Thyroid gland (tissue), 4 donors: Measurements from ENCODE around the gene KCNMB4. TPM values are rescaled to one million over a fixed set of nuclear protein-coding genes. Genes with fewer than 3 reads are reported as not detected.

ENCODE experiments used
- DNase-seq, 2 donors: peaks; one replicate each; pipeline ENCODE4 v3.0.0-alpha.2; 2019
- H3K27ac ChIP-seq, 3 donors: fragments of 200-600 bp; sonication (generic); 1 replicate in 2 of 3; 2 replicates in 1 of 3; pipeline ENCODE4 v1.5.1; 2016 to 2019; ENCODE audit warnings: mild to moderate bottlenecking in 1 of 3, moderate library complexity in 1 of 3
- H3K27me3 ChIP-seq: fragments of 200-600 bp; sonication (generic); one replicate; pipeline ENCODE4 v1.5.1; 2019
- H3K36me3 ChIP-seq, 2 donors: fragments of 200-600 bp; sonication (generic); one replicate each; pipeline ENCODE4 v1.5.1; 2016 to 2019
- H3K4me1 ChIP-seq, 2 donors: fragments of 200-600 bp; sonication (generic); one replicate each; pipeline ENCODE4 v1.5.1; 2017 to 2019
- H3K4me3 ChIP-seq, 3 donors: fragments of 200-600 bp; sonication (generic); replicated peaks in 1 of 3; 1 replicate in 2 of 3; 2 replicates in 1 of 3; pipeline ENCODE4 v1.5.1; 2016; ENCODE audit warnings: mild to moderate bottlenecking in 1 of 3
- H3K9me3 ChIP-seq: fragments of 200-600 bp; sonication (generic); one replicate; pipeline ENCODE4 v1.5.1; 2017
- POLR2A ChIP-seq, 2 donors: fragments of 450-650 bp; IDR thresholded peaks; one replicate each; pipeline ENCODE4 v1.6.1; 2017; ENCODE audit warnings: antibody characterized with exemption in 2 of 2, mild to moderate bottlenecking in 2 of 2, moderate library complexity in 1 of 2
- WGBS, 2 donors: methylation state at CpG; one replicate each; pipeline ENCODE4 v1.1.5; 2017; 5-methylcytosine and 5-hydroxymethylcytosine counted together
- intact Hi-C: fragments of 100-400 bp; cut with DNase I; formaldehyde crosslinking; loops from one replicate; pipeline ENCODE4 v1.15.1; 2023
- total RNA-seq, 4 donors: library from RNA; depleted of rRNA; stranded (reverse); fragments of >200 nt; gene quantifications; one replicate each; pipeline ENCODE4 v1.2.3, GENCODE V29; 2016
- TF ChIP-seq, protein P1 (sequence below), 6 experiments: fragments of 200-600 bp in 3 of 6; fragments of 450-650 bp in 3 of 6; sonication (generic) in 3 of 6; IDR thresholded peaks; one replicate each; pipeline ENCODE4 v1.5.1; 2016 to 2019; ENCODE audit warnings: antibody characterized with exemption in 6 of 6, mild to moderate bottlenecking in 2 of 6, inconsistent platforms in 1 of 6, moderate library complexity in 1 of 6

Gene KCNMB4
- total RNA-seq, 4 donors from 2014 or later, result 2.1 to 5.1 (median 3.8) TPM

- no peaks in the 10 kb centered on the region for H3K4me1 ChIP-seq
- intact Hi-C loops, result no loop called here
- no peak overlapping the region for H3K4me3 ChIP-seq
- no peaks in the 10 kb centered on the region for H3K9me3 ChIP-seq
- WGBS, 2 donors, result 89% methylated on average over 2 of the region's 2 CpGs
- H3K27ac ChIP-seq, result no peak overlapping the region
- no peak for DNase-seq
- no peaks in the 10 kb centered on the region for H3K36me3 ChIP-seq
- H3K27me3 ChIP-seq, result no peaks in the 10 kb centered on the region
- TF ChIP-seq POLR2A (IDR thresholded peaks at IDR 0.05), result no peak
- TF ChIP-seq, protein P1, sequence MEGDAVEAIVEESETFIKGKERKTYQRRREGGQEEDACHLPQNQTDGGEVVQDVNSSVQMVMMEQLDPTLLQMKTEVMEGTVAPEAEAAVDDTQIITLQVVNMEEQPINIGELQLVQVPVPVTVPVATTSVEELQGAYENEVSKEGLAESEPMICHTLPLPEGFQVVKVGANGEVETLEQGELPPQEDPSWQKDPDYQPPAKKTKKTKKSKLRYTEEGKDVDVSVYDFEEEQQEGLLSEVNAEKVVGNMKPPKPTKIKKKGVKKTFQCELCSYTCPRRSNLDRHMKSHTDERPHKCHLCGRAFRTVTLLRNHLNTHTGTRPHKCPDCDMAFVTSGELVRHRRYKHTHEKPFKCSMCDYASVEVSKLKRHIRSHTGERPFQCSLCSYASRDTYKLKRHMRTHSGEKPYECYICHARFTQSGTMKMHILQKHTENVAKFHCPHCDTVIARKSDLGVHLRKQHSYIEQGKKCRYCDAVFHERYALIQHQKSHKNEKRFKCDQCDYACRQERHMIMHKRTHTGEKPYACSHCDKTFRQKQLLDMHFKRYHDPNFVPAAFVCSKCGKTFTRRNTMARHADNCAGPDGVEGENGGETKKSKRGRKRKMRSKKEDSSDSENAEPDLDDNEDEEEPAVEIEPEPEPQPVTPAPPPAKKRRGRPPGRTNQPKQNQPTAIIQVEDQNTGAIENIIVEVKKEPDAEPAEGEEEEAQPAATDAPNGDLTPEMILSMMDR (IDR thresholded peaks at IDR 0.05), result no peak
Observed at GRCh38 chr12:70449753-70450341, 83.8 kb downstream of the KCNMB4 start.

GRCh38 chr12:70451528-70451927, 85.4 kb downstream of the KCNMB4 start:
- DNase-seq, result no peak
- Histone ChIP-seq H3K4me3 (no peak overlapping the region), H3K36me3 (no peaks in the 10 kb centered on the region), H3K27ac (no peak overlapping the region), H3K27me3 (no peaks in the 10 kb centered on the region), H3K4me1 (no peaks in the 10 kb centered on the region), H3K9me3 (no peaks in the 10 kb centered on the region)
- intact Hi-C loops, result no loop called here
- 78 to 96% methylated on average over 1 of the region's 1 CpG for WGBS, 2 donors
- TF ChIP-seq, protein P1 (IDR thresholded peaks at IDR 0.05), result no peak
- TF ChIP-seq POLR2A (IDR thresholded peaks at IDR 0.05), result no peak

- Histone ChIP-seq H3K9me3 (no peaks in the 10 kb centered on the region), H3K27me3 (no peaks in the 10 kb centered on the region), H3K4me3 (no peak overlapping the region), H3K27ac (no peak overlapping the region), H3K4me1 (no peaks in the 10 kb centered on the region), H3K36me3 (no peaks in the 10 kb centered on the region)
- intact Hi-C loops, result no loop called here
- TF ChIP-seq, protein P1 (IDR thresholded peaks at IDR 0.05), result no peak
- no peak for TF ChIP-seq POLR2A (IDR thresholded peaks at IDR 0.05)
- DNase-seq, result no peak
Observed at GRCh38 chr12:70456953-70457352, 90.9 kb downstream of the KCNMB4 start.

DNA sequence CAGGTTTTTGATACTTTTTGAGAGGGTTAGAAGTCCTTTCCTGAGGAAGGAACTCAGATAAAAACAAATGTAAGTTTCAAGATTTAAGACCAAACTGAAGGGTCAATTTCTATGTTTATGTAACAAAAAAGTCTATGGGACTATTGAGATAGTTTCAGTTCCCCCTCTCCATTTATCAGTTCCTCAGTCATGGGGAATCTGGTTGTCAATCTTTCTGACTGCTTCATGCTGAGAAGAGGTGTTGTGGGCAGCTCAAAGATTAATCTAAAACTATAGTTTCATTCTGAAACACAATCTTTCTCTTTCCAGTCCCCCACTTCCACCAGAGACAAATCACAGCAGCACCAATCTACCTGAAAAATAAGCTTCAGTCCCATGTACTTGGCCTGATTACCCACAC, 93.7 kb downstream of the KCNMB4 start:
- no peaks in the 10 kb centered on the region for H3K4me1 ChIP-seq
- intact Hi-C loops, result no loop called here
- H3K27me3 ChIP-seq, result no peaks in the 10 kb centered on the region
- DNase-seq, result no peak
- H3K4me3 ChIP-seq, result no peak overlapping the region
- TF ChIP-seq POLR2A (IDR thresholded peaks at IDR 0.05), result no peak
- H3K27ac ChIP-seq, result no peak overlapping the region
- H3K36me3 ChIP-seq, result no peaks in the 10 kb centered on the region
- H3K9me3 ChIP-seq, result no peaks in the 10 kb centered on the region

- H3K27ac ChIP-seq, result no peak overlapping the region
- TF ChIP-seq, protein P1 (IDR thresholded peaks at IDR 0.05), result no peak
- TF ChIP-seq POLR2A (IDR thresholded peaks at IDR 0.05), result no peak
- no peaks in the 10 kb centered on the region for H3K9me3 ChIP-seq
- no peak overlapping the region for H3K4me3 ChIP-seq
- H3K36me3 ChIP-seq, result no peaks in the 10 kb centered on the region
- intact Hi-C loops, result no loop called here
- H3K4me1 ChIP-seq, result no peaks in the 10 kb centered on the region
- DNase-seq, result no peak
- H3K27me3 ChIP-seq, result no peaks in the 10 kb centered on the region
- WGBS, 2 donors, result 88 to 90% methylated on average over 4 of the region's 4 CpGs
Observed at GRCh38 chr12:70463997-70464396, 97.9 kb downstream of the KCNMB4 start.

- TF ChIP-seq POLR2A (IDR thresholded peaks at IDR 0.05), result no peak
- TF ChIP-seq, protein P1 (IDR thresholded peaks at IDR 0.05), result no peak
- WGBS, 2 donors, result 90 to 97% methylated on average over 2 of the region's 2 CpGs
- intact Hi-C loops, result no loop called here
Observed at GRCh38 chr12:70466753-70467152, 100.7 kb downstream of the KCNMB4 start.

More at GRCh38 chr12:70466753-70467152, 100.7 kb downstream of the KCNMB4 start:
- H3K27ac ChIP-seq, result no peak overlapping the region
- no peaks in the 10 kb centered on the region for H3K9me3 ChIP-seq
- no peaks in the 10 kb centered on the region for H3K27me3 ChIP-seq
- no peaks in the 10 kb centered on the region for H3K4me1 ChIP-seq
- H3K36me3 ChIP-seq, result no peaks in the 10 kb centered on the region
- DNase-seq, result no peak
- no peak overlapping the region for H3K4me3 ChIP-seq
